ENCODE results near the gene ESRRB. TPM values are rescaled to one million over a fixed set of nuclear protein-coding genes. Genes with fewer than 3 reads are reported as not detected.

Gene ESRRB
- under 1 TPM in 1 of 2 donors, not detected in 1; 0.33 TPM for total RNA-seq

DNA sequence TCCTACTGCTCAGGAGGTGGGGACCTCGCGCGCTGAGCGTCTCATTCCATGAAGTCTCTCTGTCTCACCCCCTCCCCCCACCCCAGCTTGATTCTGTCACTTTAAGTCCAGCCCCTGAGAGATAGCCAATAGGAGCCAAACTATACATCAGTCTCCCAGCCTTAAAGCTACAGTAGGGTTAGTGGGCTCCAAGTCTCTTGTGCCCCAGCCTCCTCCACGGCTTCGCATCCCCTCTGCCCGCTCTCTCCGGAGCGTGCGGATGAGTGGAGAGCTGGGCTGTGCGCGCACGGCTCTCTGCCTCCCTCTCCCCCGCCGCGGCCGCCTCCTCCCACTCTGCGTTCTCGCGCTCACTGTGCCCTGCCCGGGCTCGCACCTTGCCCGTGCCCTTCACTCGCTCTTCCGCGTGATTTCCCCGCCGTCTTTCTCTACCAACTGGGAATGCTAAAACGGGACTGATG lies at the start of gene ESRRB:
ESRRB (plus strand) TSS at position 191 of the 458 bp plus-strand sequence; CDS start at position 456, 265 bp downstream.
- no peak within 1 kb of the TSS for H3K27ac Mint-ChIP-seq
- no peaks in the 10 kb centered on the region for H3K9me3 Mint-ChIP-seq
- no peaks in the 10 kb centered on the region for H3K36me3 Mint-ChIP-seq
- DNase-seq (ENCODE audit: low spot score) (no peak), ATAC-seq (no peak)
- no peaks in the 10 kb centered on the region for H3K4me1 Mint-ChIP-seq (ENCODE audit: low read depth in 2 of 2)
- peaks cover 46 to 54% of the 10 kb centered on the region in 2 donors for H3K27me3 Mint-ChIP-seq
- no peak within 1 kb of the TSS for H3K4me3 Mint-ChIP-seq

DNA sequence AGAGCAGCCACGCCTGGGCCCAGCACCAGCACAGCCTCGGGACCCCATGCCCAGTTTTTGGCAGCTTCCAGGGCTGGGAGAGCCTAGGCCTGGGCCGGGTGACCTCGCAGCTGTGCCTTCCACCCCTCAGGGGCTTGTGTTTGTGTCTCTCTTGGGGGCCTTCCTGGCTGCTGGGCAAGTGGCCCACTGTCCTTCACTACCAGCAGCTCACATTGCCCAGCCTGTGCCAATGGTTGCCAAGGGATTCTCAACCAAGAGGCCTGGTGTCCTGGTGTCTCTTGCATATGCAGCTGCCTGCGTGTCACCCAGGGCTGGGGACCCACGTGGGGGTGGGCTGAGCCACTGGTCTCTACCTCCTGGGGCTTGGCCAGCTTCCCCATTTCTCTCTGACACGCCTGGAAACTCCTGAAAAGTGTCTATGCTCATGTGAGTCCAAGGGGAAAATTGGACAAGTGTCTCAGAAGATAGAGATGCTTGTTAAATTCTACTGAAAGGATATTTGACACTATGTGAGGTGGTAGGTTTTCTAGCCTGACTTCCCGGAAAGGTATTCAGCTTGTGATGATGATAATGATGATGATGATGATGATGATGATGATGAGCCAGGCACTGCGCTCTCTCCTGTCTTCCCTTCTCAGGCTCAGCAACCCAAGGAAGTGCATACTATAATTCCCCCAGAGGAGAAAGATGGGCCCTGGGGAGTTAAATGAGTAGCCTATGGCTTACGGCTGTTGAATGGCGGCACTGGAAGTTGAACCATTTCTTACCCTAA lies 48.8 kb upstream of the ESRRB start:
- Mint-ChIP-seq H3K27me3 (peaks cover 29 to 43% of the 10 kb centered on the region in 2 donors), H3K4me1 (ENCODE audit: low read depth in 2 of 2) (peaks cover 0 to 2% of the 10 kb centered on the region in 2 donors)

DNA sequence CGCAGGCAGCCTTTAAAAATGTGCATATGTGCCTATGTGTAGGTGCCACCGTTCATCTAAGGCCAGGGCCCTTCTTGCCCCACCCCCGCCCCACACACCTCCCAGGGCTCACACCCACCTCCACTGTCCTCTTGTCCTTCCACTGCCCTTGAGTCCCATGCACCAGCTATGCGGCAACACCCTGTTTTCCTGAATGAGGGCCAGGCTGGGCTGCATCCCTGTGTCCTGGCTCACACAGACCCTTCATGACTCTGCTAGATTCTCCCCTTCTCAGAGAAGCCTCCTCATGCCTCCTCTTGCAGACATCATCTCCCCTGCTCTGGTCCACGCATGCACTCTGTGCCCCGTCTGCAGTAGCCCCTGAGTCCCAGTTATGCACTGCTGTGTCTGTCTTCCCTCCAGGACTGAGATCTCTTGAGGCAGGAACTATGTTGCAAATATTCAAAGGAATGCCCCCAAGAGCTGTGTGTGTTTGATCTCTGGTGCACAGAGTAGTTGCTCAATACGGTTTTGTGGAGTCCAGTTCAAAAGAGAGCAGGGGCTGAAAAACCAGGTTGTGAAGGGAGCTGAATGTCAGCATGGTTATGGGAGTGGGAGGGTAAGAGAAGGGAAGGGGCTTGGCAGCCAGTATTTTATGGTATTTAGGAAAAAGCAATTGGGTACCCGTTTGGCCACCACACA lies 47.3 kb upstream of the ESRRB start:
- Mint-ChIP-seq H3K4me3 (no peak overlapping the region), H3K27me3 (peaks cover 26 to 31% of the 10 kb centered on the region in 2 donors), H3K36me3 (no peaks in the 10 kb centered on the region), H3K9me3 (no peaks in the 10 kb centered on the region), H3K27ac (no peak overlapping the region), H3K4me1 (ENCODE audit: low read depth in 2 of 2) (peaks cover 0 to 2% of the 10 kb centered on the region in 2 donors)
- ATAC-seq, result no peak
- DNase-seq (ENCODE audit: low spot score), result no peak

More for the DNA sequence above, 48.8 kb upstream of the ESRRB start:
- Mint-ChIP-seq H3K27ac (no peak overlapping the region), H3K36me3 (no peaks in the 10 kb centered on the region), H3K9me3 (no peaks in the 10 kb centered on the region), H3K4me3 (no peak overlapping the region)
- ATAC-seq (peak in 1 of 2 donors; percentile 40), DNase-seq (ENCODE audit: low spot score) (no peak)

DNA sequence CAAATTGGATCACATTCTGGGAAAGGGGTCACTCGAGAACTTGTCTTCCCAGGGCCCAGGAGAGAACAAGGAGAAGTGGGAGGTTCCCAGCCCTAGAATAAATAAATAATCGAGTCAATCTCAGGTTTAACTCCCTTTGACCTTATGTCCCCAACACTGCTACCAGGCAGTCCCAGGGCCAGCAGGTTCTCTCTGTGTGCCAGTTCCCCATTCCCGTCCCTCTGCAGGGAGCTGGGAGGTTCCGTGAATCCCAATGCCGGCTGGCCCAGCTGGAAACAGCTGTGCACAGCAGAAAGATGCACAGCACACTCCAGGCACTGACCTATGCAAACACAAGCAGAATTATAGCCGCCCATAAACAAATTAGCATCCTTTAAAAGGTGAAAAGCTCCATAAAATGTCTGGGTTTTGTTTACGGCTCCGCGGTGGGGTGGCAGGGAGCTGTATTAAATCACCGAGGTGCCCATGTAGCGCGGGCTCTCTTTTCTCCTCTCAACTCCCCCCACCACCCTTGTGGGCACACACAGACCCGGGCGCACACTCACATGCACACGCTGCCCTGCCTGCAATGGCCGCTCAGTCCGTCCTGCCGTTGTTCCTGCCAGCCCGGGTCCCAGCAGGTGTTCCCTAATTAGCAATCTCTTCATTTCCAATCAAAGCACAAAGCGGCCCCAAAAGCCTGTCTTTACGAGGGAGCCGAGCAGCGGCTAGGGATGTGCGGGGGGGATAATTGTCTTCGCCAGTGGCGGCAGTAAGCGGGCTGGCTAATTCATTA lies 46.6 kb upstream of the ESRRB start:
- no peak for ATAC-seq
- H3K4me1 Mint-ChIP-seq (ENCODE audit: low read depth in 2 of 2), result peaks cover 0 to 2% of the 10 kb centered on the region in 2 donors
- H3K4me3 Mint-ChIP-seq, result no peak overlapping the region
- no peaks in the 10 kb centered on the region for H3K9me3 Mint-ChIP-seq
- H3K27ac Mint-ChIP-seq, result no peak overlapping the region
- H3K27me3 Mint-ChIP-seq, result peaks cover 23 to 31% of the 10 kb centered on the region in 2 donors
- DNase-seq (ENCODE audit: low spot score), result no peak
- H3K36me3 Mint-ChIP-seq, result no peaks in the 10 kb centered on the region

DNA sequence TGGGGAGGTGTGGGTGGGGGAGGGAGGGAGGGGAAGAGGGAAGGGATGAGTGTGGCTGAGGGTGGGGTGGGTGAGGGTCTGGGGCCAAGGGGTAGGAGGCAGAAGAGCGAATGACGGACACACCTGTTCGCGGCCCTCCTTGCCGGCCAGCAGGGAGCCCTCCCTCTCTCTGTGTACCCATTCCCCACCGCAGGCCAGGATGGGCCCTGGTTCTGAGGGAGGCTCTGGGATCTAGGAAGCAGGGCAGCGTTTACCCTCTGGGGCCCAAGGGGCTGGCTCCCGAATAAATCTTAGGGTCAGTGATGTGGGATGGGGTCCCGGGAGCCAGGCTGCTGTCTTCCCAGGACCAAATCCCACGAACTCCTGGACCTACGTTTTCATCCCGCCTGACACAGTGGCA lies 46.0 kb upstream of the ESRRB start:
- no peaks in the 10 kb centered on the region for H3K9me3 Mint-ChIP-seq
- H3K27me3 Mint-ChIP-seq, result peaks cover 23 to 31% of the 10 kb centered on the region in 2 donors
- peak in 1 of 2 donors; percentile 2 for ATAC-seq
- H3K4me3 Mint-ChIP-seq, result no peak overlapping the region
- H3K36me3 Mint-ChIP-seq, result no peaks in the 10 kb centered on the region
- peaks cover 0 to 2% of the 10 kb centered on the region in 2 donors for H3K4me1 Mint-ChIP-seq (ENCODE audit: low read depth in 2 of 2)
- DNase-seq (ENCODE audit: low spot score), result no peak
- H3K27ac Mint-ChIP-seq, result no peak overlapping the region

DNA sequence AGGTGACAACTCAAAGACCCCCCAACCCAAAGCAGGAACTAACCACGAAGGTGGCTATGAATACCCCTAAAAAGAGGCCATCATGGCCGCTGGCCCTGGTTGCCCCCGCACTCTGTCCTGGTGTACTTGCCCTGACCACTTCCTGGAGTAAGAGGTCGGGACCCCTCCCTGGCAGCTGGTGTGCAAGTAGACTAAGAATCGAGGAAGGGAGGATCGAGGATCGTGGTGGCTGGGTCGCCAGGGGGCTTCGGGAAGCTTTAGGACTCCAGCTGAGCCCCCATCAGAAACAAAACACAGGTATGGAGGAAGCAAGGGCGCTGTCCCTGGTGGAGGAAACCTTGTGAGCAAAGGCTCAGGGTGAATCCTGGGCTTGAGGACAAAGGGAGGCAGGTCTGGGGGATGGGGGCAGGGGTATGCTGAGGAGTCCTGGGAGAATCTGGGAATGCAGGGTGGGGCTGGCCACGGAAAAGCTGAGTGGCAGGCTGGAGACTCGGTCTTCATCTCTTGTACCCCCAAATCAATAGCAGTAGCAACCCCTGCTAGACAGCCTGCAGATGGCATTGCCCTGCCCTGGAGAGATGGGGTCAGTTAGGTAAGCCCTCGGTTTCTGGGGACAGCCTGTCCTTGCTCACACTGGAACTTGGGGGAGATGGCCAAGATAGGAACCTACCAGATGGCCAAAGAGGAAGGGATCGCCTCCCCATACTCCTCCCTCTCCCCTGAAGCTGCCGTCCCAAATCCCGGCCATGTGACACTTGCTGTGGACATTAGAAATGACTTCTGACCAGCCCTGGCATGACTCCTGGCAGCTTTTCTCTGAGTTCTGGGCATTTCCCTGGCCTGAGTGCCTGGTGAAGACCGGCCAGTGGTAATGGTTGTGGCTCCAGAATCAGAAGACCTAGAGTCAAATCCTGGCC lies 45.3 kb upstream of the ESRRB start:
- no peak for DNase-seq (ENCODE audit: low spot score)
- Mint-ChIP-seq H3K4me3 (no peak overlapping the region), H3K36me3 (no peaks in the 10 kb centered on the region), H3K27ac (no peak overlapping the region), H3K9me3 (no peaks in the 10 kb centered on the region), H3K4me1 (ENCODE audit: low read depth in 2 of 2) (peaks cover 0 to 2% of the 10 kb centered on the region in 2 donors), H3K27me3 (peaks cover 21 to 24% of the 10 kb centered on the region in 2 donors)
- peak in 1 of 2 donors; percentile 5 for ATAC-seq

DNA sequence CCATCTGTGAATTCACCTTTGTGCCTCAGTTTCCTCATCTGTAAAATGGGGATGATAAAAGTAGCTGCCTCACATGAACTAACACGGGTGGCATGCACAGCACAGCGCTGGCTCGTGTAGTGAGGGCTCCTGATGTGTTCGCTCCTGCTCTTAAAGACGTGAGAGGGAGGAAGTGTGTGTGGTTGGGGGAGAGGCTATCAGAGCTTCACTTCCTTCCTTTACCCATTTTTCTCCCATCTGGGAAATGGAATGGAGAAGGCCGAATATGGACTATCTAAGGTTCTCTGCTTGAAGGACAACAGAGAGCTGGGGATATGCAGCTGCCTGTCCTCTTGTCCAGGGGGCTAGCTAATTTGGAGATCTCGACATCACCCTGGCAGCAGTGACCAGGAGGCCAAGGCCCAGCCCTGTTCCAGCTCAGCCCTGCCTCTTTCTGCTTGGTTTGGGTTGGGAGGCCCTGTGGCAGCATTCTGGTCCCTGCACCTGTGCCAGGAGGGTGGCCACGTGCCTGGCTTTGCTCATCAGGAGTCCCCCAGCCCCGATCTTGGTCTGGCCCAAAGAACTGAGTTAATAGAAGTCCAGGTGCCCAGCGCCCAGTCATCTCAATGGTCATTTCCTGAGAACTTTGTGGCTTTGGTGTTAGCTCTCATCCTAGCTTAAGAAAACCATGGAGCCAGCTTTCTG lies 44.5 kb upstream of the ESRRB start:
- ATAC-seq, result no peak

DNA sequence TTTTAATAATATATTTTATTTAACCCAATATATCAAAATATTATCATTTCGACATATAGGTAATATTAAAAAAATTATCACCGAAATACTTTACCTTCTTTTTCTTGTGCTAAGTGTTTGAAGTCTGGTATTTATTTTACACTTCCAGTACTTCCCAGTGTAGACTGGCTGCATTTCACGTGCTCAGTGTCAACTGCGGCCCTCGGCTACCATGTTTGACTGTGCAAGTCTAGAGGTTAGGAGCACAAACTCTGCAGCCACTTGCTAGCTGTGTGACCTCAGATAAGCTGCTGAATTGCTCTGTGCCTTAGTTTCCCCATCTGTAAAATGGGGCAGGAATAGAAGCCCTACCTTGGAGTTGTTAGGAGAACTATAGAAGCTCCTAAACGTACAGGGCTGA lies 42.3 kb upstream of the ESRRB start:
- no peaks in the 10 kb centered on the region for H3K9me3 Mint-ChIP-seq

More for the DNA sequence above, 44.5 kb upstream of the ESRRB start:
- H3K27me3 Mint-ChIP-seq, result peaks cover 18 to 21% of the 10 kb centered on the region in 2 donors
- no peak overlapping the region for H3K27ac Mint-ChIP-seq
- no peaks in the 10 kb centered on the region for H3K9me3 Mint-ChIP-seq
- no peak for DNase-seq (ENCODE audit: low spot score)
- no peaks in the 10 kb centered on the region for H3K36me3 Mint-ChIP-seq
- H3K4me3 Mint-ChIP-seq, result no peak overlapping the region
- peaks cover 0 to 2% of the 10 kb centered on the region in 2 donors for H3K4me1 Mint-ChIP-seq (ENCODE audit: low read depth in 2 of 2)

DNA sequence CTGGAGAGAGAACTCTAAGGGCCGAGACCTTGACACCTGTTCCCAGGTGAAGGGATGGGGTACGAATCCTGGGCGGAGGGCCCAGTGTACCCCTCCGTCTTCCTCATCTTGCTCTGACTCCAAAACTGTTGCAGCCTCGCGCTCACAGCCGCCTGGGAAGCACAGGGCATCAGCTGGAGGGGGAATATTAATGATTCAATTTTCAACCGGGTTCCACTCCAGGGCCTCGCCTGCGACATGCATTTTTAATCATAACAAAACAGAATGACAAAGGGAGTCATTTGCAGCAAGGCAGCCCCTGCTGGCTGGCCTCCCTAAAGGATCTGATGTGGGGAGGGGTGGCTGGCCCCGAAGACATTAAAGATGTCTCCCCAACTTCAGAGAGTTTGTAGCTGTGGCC lies 41.6 kb upstream of the ESRRB start:
- H3K27me3 Mint-ChIP-seq, result peaks cover 7 to 15% of the 10 kb centered on the region in 2 donors
- no peak overlapping the region for H3K4me3 Mint-ChIP-seq
- ATAC-seq, result no peak
- H3K36me3 Mint-ChIP-seq, result no peaks in the 10 kb centered on the region
- no peak for DNase-seq (ENCODE audit: low spot score)
- peaks cover 0 to 2% of the 10 kb centered on the region in 2 donors for H3K4me1 Mint-ChIP-seq (ENCODE audit: low read depth in 2 of 2)
- no peaks in the 10 kb centered on the region for H3K9me3 Mint-ChIP-seq
- no peak overlapping the region for H3K27ac Mint-ChIP-seq

More for the DNA sequence above, 42.3 kb upstream of the ESRRB start:
- H3K4me1 Mint-ChIP-seq (ENCODE audit: low read depth in 2 of 2), result peaks cover 0 to 2% of the 10 kb centered on the region in 2 donors
- no peak overlapping the region for H3K27ac Mint-ChIP-seq
- H3K36me3 Mint-ChIP-seq, result no peaks in the 10 kb centered on the region
- DNase-seq (ENCODE audit: low spot score) (no peak), ATAC-seq (no peak)
- no peak overlapping the region for H3K4me3 Mint-ChIP-seq
- H3K27me3 Mint-ChIP-seq, result peaks cover 12 to 19% of the 10 kb centered on the region in 2 donors

DNA sequence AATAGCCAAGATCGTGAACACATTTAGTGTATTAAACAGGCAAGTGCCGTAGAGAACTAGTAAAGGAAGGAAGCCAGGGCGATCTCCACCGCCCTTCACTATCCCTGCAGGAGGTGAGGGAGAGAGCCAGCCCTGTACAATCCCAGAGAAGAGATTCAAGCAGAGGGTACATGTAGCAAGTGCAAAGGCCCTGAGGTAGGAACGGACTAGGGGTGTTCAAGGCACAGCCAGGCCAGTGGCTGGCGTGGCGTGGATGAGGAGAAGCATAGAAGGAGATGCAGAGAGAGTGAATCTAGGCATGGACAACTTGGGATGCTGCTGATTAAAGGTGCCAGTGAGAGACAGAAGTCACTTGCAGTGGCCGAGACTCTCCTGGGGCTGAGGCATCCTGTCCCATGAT lies 39.1 kb upstream of the ESRRB start:
- H3K4me3 Mint-ChIP-seq, result no peak overlapping the region
- H3K27me3 Mint-ChIP-seq, result peaks cover 7 to 14% of the 10 kb centered on the region in 2 donors
- no peaks in the 10 kb centered on the region for H3K9me3 Mint-ChIP-seq
- no peaks in the 10 kb centered on the region for H3K36me3 Mint-ChIP-seq
- H3K4me1 Mint-ChIP-seq (ENCODE audit: low read depth in 2 of 2), result no peaks in the 10 kb centered on the region
- DNase-seq (ENCODE audit: low spot score), result no peak
- no peak for ATAC-seq
- no peak overlapping the region for H3K27ac Mint-ChIP-seq

DNA sequence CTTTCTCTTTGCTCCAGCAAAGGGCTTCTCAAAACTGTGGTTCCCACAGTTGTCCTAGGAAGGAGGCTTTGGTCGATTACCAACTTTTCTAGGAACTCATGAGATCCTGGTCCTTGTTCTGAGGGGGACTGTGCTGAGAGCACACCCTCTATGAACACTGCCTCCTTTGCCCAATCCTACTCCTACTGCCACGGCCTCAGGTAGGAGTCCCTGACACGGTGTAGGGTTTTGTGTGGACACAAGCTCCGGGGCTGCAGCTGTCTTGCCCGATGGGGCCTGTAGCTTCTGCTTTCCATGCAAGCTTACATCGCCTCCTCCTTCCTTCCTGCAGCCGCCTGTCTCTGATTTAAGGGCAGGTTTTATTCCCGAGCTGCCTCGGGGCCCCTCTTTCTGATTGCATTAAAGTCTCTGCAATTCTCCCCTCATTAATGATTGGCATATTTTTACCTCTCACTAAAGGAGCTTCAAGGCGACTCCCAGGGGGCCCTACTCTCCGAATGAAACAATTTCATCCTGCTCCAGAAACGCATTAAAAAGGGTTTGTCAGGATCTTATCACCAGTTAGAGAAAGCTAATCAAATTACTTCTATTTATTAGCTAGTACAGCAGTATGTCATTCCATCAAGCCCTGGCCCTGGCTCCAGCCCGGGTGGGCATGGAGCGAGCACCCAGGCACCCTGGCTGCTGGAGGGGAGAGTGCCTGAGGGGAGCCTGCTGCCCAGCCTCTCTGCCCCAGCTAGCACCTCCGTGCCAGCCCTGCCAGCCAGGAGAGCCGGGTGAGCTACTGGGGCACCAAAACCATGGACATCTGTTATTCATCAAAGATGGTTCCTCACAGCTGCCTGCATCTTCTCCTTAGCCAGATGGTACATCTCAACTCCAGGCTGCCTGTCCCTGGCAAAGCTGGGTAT lies 38.0 kb upstream of the ESRRB start:
- no peaks in the 10 kb centered on the region for H3K4me1 Mint-ChIP-seq (ENCODE audit: low read depth in 2 of 2)
- H3K27me3 Mint-ChIP-seq, result peaks cover 12 to 14% of the 10 kb centered on the region in 2 donors
- DNase-seq (ENCODE audit: low spot score), result no peak
- H3K27ac Mint-ChIP-seq, result no peak overlapping the region
- H3K36me3 Mint-ChIP-seq, result no peaks in the 10 kb centered on the region
- no peaks in the 10 kb centered on the region for H3K9me3 Mint-ChIP-seq
- ATAC-seq, result no peak
- H3K4me3 Mint-ChIP-seq, result no peak overlapping the region

Data from natural killer cell treated with Interleukin-12 subunit alpha and Interleukin-12 subunit beta and Interleukin-15 and Interleukin-18, amount 100 ng/mL, for 72 hours (primary cell).